Activated gamma-delta T cell (primary cell): Measurements from ENCODE around the gene DDIT3.
A peak's percentile ranks its signal among the peaks of the same experiment; 100 is the strongest.
"Not testable (repeated sequence)": the region's sequence is repeated elsewhere in the genome, so short reads cannot be mapped to it uniquely, and the experiment has no call there.

Experiments used
- DNase-seq: peaks from one replicate; lab custom pipeline; 2025; lab: John Stamatoyannopoulos, UW

Gene DDIT3

GRCh38 chr12:57525615-57526383 lies 5.5 kb upstream of the DDIT3 start:
- no peak for DNase-seq

- no peak for DNase-seq
Observed at GRCh38 chr12:57524814-57525614, 4.7 kb upstream of the DDIT3 start.

GRCh38 chr12:57523706-57524614 lies 3.6 kb upstream of the DDIT3 start:
- DNase-seq: no peak

GRCh38 chr12:57522887-57523705 lies 2.8 kb upstream of the DDIT3 start:
- no peak for DNase-seq

- peak; percentile 92 for DNase-seq
Observed at GRCh38 chr12:57522011-57522886, 1.9 kb upstream of the DDIT3 start, which contains the start of gene MBD6. Gene MBD6 (plus strand): TSS chr12:57522824. CDS start chr12:57524304, 1,480 bp downstream.

- no peak for DNase-seq
Observed at GRCh38 chr12:57521525-57522010, 1.3 kb upstream of the DDIT3 start.

- DNase-seq: no peak
Observed at GRCh38 chr12:57519796-57520052, 590 bp downstream of the DDIT3 start.

- DNase-seq: no peak
Observed at GRCh38 chr12:57518920-57519795, 1.2 kb downstream of the DDIT3 start.

GRCh38 chr12:57518176-57518919 lies 2.0 kb downstream of the DDIT3 start:
- no peak for DNase-seq

- DNase-seq: not testable (repeated sequence)
Observed at GRCh38 chr12:57517718-57518117, 2.6 kb downstream of the DDIT3 start.

GRCh38 chr12:57517187-57517586 lies 3.1 kb downstream of the DDIT3 start:
- no peak for DNase-seq

- no peak for DNase-seq
Observed at GRCh38 chr12:57516617-57517153, 3.6 kb downstream of the DDIT3 start.

- no peak for DNase-seq
Observed at GRCh38 chr12:57515934-57516541, 4.3 kb downstream of the DDIT3 start.

GRCh38 chr12:57515408-57515933 lies 4.8 kb downstream of the DDIT3 start:
- no peak for DNase-seq

- no peak for DNase-seq
Observed at GRCh38 chr12:57514720-57515407, 5.5 kb downstream of the DDIT3 start.

GRCh38 chr12:57514246-57514645 lies 6.1 kb downstream of the DDIT3 start:
- not testable (repeated sequence) for DNase-seq

GRCh38 chr12:57513677-57514076 lies 6.6 kb downstream of the DDIT3 start:
- not testable (repeated sequence) for DNase-seq
